Activated T-helper 9 cell treated with anti-CD3 and anti-CD28 coated beads, Interleukin-2, amount 50 U/mL, for 16 hours (primary cell): Measurements from ENCODE around the gene NAV2.

Experiments
- DNase-seq: peaks from one replicate; pipeline ENCODE4 v3.0.0-alpha.2; 2020; ENCODE audit warnings: low read depth

NAV2 gene

DNA sequence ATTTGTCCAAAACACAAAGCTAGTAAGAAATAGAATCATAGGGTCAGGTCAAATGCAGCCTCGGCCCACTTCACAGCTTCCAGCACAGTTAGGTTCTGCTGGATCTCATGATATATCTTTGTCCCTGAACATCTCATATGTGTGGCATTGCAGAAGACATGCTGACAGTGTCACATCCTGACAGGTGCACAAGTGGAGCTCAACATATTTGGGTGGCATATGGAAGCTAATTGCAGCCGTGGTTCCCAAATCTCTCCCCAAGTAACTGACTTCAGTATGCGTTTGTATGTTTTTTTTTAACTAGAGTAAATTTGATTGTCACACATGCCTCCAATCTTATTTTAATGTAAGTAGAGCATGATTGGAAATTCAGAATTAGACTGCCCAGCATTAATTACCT is 33.4 kb downstream of the NAV2 start:
- DNase-seq: no peak

GRCh38 chr11:19747634-19748033 is 35.0 kb downstream of the NAV2 start:
- no peak for DNase-seq

- no peak for DNase-seq
These were observed 38.4 kb downstream of the NAV2 start for GRCh38 chr11:19751055-19751454.

DNA sequence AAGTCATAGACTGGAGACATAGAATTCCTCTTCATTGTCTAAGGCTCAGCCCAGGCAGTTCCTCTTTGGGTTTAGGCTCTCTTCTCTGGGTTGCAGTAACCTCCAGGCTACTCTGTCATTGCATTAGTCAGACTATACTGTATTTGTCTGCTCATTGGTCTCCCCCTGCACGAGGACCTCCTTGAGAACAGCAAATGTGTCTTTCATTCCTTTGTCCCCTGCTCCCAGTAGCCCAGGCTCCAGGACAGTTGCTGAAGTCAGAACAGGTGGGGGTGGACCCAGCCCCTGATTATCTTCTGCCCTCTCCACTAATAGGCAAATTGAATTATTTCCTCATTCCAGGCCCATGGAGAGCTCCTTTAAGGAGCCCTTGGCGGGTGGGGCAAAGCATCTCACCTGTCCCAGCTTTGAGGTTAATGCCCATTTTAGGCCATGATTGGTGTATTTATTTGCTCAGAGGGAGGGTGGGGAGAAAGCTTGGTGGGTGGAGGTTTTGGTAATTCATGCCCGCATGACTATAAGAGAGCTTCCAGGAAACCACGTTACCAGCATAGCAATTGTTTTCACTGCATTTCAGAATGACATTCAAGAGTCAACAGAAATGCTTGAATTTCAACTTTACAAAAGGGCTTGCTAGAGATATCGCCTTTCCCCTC is 40.9 kb downstream of the NAV2 start:
- no peak for DNase-seq

GRCh38 chr11:19756675-19757475 is 44.2 kb downstream of the NAV2 start:
- no peak for DNase-seq

DNA sequence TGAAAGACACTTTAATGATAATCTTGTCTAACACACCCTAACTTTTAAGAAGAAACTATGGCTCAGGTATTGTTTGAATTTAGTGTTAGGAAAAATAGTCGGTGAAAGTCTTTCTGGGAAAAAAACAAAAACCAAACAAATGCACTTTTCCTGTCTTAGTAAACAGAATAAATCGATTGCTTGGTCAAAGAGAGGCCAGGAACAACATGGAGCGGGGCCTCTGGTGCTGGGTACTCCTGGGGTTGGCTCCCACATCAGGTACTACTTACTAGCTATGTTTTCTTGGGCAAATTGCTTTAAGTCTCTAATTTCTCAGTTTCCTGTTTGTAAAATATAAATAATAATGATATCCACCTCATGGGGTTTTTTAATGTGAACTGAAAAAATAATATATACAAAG is 46.8 kb downstream of the NAV2 start:
- no peak for DNase-seq

GRCh38 chr11:19762266-19762665 is 49.6 kb downstream of the NAV2 start:
- no peak for DNase-seq

DNA sequence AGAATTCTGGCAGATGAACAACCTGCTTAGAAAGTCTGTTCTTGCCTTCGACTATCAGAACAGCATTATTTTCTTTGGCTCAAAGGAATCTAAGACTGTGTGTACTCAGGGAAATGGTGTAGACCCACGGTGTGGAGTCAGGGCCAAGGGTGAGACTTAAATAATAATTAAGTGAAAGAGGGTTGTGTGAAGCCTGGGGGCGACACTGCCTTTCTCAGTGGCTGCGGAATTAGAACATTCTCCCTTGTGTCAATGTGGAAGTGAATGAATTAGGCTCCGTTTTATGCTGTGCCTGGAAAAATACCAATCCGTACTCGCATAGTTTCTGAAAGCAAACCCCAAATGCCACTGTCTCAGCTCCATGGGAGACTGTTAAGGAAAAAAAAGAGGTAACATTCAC is 50.7 kb downstream of the NAV2 start:
- no peak for DNase-seq

GRCh38 chr11:19766206-19766605 is 53.6 kb downstream of the NAV2 start:
- DNase-seq: no peak

DNA sequence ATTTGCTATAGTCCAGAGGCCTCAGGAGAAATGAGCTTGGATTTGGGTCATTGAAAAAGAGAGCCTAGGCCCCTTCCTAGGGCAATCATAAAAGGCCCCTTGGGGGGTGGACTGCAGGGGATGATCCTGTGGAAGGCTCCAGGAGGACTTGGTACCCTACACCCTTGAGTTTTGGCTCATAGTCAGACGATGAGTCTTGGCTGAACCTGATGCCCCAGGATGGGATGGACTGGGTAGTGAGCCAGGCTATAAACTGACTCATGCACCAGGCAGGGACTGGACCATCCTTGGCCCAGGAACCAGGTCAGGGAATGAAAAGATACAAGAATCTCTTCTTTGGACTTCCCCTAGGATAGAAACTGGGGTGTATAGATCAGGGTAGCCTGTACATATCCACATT is 54.2 kb downstream of the NAV2 start:
- DNase-seq: no peak

GRCh38 chr11:19767627-19768151 is 55.1 kb downstream of the NAV2 start:
- DNase-seq: no peak

- no peak for DNase-seq
These were observed 55.6 kb downstream of the NAV2 start for GRCh38 chr11:19768197-19768596.

- DNase-seq: no peak
These were observed 56.2 kb downstream of the NAV2 start for GRCh38 chr11:19768815-19769214.

DNA sequence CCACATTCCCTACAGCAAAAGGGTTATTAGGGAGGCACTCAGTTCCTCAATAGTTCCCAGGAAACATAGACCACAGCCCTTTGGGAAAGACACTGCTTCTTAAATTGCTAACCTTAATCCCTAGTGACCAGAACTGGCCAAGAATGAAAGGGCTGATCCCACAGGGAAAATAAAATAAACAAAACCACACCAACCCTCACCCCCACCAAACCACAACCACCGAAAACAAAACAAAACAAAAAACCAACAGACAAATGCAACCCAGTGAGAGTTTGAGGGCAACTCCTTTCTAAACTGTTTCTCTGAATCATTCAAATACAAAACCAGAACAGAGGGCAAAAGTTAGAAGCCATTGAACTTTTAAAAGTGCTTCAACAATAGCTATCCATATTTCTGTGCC is 57.2 kb downstream of the NAV2 start:
- no peak for DNase-seq

DNA sequence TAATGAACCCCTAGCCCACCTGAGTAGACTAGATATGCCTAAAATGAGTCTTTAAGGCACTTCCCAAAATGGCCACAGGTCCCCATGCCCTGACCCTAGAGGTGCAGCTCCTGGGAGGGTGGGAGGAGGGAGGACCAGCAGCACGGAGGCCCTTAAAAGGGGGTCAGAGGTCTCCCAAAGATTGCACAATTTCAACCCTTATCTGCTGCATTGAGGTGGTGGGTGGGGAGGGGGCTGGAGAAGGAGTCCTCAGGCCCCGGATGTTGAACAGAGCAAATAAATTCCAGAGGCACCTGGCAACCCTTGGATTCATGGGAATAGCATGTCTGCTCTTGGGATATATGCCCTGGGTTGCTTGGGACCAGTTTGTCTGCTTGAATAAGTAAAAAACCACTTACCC is 57.6 kb downstream of the NAV2 start:
- no peak for DNase-seq

- DNase-seq: no peak
These were observed 58.8 kb downstream of the NAV2 start for GRCh38 chr11:19771463-19771862.

DNA sequence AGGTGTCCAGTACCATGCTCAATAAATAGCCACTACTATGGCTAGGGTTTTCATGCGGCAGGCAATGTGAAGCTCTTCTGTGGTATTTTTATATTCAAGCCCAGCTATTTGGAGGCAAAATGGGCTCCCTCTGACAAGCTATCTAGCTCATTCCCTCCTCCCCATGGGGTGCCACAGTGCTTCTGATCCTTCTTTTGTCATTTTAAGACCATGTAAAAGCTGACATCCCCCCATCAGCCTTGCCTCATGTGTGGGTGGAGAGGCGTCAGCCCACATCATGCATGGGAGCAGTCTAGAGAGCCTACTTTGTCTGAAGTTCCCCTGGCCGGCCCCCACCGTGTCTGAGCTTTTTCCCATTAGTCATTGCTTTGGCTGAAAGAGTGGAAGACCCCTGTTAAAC is 59.8 kb downstream of the NAV2 start:
- DNase-seq: no peak

DNA sequence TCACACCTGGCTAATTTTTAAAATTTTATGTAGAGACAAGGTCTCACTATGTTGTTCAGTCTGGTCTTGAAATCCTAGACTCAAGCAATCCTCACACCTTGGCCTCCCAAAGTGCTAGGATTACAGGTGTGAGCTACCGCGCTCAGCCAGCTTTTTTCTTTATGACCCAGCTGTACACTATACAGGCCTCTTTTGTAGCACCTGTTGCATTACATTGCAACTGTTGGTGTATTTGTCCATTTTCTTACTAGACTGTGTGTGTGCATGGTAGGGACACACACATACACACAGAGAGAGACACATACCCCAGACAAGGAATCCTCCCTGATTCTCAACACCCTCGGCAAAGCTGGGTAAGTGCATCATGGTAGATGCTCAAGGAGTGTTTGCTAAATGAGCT is 61.7 kb downstream of the NAV2 start:
- DNase-seq: no peak

- no peak for DNase-seq
These were observed 62.4 kb downstream of the NAV2 start for GRCh38 chr11:19774817-19775580.

- no peak for DNase-seq
These were observed 63.0 kb downstream of the NAV2 start for GRCh38 chr11:19775622-19776021.

GRCh38 chr11:19777039-19777376 is 64.4 kb downstream of the NAV2 start:
- DNase-seq: no peak

- DNase-seq: no peak
These were observed 64.9 kb downstream of the NAV2 start for GRCh38 chr11:19777377-19778102.
